ENCODE data around the gene MALAT1. TPM values are rescaled to one million over a fixed set of nuclear protein-coding genes. Genes with fewer than 3 reads are reported as not detected.

The MALAT1 gene
- total and polyA plus RNA-seq, 10 of the 15 experiments (the other 5 are each of a cell fraction or from before 2014, with no cell fraction given): 448 to 8,160 (median 2,019) TPM

GRCh38 chr11:65454696-65455456 lies 44.0 kb upstream of the MALAT1 start:
- DNase-seq (ENCODE audit: low read depth, low spot score) (peak; percentile 77), FAIRE-seq (peak; percentile 41), ATAC-seq (peak; percentile 82)
- in situ Hi-C loops (cut with MboI) (no loop called here), intact Hi-C loops (cut with micrococcal nuclease; ENCODE audit: unreplicated experiment) (loop anchor here (5.0 kb wide), 2 partner anchors 33 to 42 kb away; partner anchors contain the start of genes MALAT1 and NEAT1)
- H3K36me3 ChIP-seq (ENCODE audit: control insufficient read depth in 2 of 2, insufficient read depth in 2 of 2, low read length in 1 of 2): no peaks in the 10 kb centered on the region
- peak overlapping the region; percentile 88 for H2AFZ ChIP-seq (ENCODE audit: control insufficient read depth, low read depth, low read length)
- POLR2A ChIA-PET: interaction anchor here (0.6 to 1.9 kb wide), 14 partner anchors 10 to 122 kb away, joined by 3 to 20 read pairs (median 4); partner anchors contain the start of gene MALAT1
- H4K20me1 ChIP-seq (ENCODE audit: control insufficient read depth, insufficient read depth): no peaks in the 10 kb centered on the region
- CTCF ChIA-PET: interaction anchor here (0.5 to 1.4 kb wide), 4 partner anchors 9 to 87 kb away, joined by 3 to 4 read pairs (median 4); no protein-coding TSS in a partner anchor
- RAD21 ChIA-PET (ENCODE audit: unreplicated experiment): interaction anchor here (1.0 to 1.9 kb wide), 7 partner anchors 11 to 43 kb away, joined by 3 to 13 read pairs (median 4); no protein-coding TSS in a partner anchor
- no peaks in the 10 kb centered on the region for H3K27me3 ChIP-seq (replicated peaks in 1 of 2; ENCODE audit: control insufficient read depth in 2 of 2, insufficient read depth in 2 of 2, low read length in 1 of 2)
- peak overlapping the region; percentile 97 for H3K4me2 ChIP-seq (ENCODE audit: control insufficient read depth, insufficient read depth)
- peak overlapping the region; percentile 93 for H3K27ac ChIP-seq (ENCODE audit: control insufficient read depth, insufficient read depth)
- SMC1A ChIA-PET (ENCODE audit: uncharacterized antibody, unreplicated experiment): interaction anchor here (0.7 to 1.6 kb wide), 3 partner anchors 14 to 22 kb away, joined by 3 to 5 read pairs (median 3); no protein-coding TSS in a partner anchor
- TSS peak; percentile 96 for BruUV-seq (replicated peaks)
- peak overlapping the region; percentile 95 for H3K9ac ChIP-seq (ENCODE audit: control insufficient read depth, insufficient read depth, low read length)
- peak overlapping the region; percentile 80 for H3K4me3 ChIP-seq
- peaks cover 25% of the 10 kb centered on the region for H3K4me1 ChIP-seq (ENCODE audit: control insufficient read depth, insufficient read depth, low read length)
- peaks cover 48% of the 10 kb centered on the region for H3K79me2 ChIP-seq (ENCODE audit: control insufficient read depth, insufficient read depth, low read length)
- WGBS (ENCODE audit: insufficient coverage, insufficient replicate concordance, low lambda C conversion rate, missing lambda C conversion rate): under 1% methylated on average over 47 of the region's 47 CpGs
- H3K9me3 ChIP-seq (replicated peaks; ENCODE audit: control insufficient read depth, insufficient read depth, low read length): no peaks in the 10 kb centered on the region
- TF ChIP-seq MLLT1 (IDR thresholded peaks at IDR 0.05) (peak; percentile 69), SP1 (IDR thresholded peaks at IDR 0.05; ENCODE audit: low read depth, low read length) (peak; percentile 58), SIN3A (IDR thresholded peaks at IDR 0.05; ENCODE audit: low read depth, low read length) (no peak), ZNF622 (IDR thresholded peaks at IDR 0.05) (no peak), HDAC2 (IDR thresholded peaks at IDR 0.05) (no peak), POLR2AphosphoS5 (IDR thresholded peaks at IDR 0.05; ENCODE audit: low read length) (peak; percentile 99), RAD51 (IDR thresholded peaks at IDR 0.05) (no peak), NFYA (IDR thresholded peaks at IDR 0.05; ENCODE audit: borderline replicate concordance, low read depth, low read length) (no peak), GATAD2B (conservative IDR thresholded peaks at IDR 0.05; ENCODE audit: low read depth) (no peak), LARP7 (IDR thresholded peaks at IDR 0.05) (peak; percentile 78), NKRF (conservative IDR thresholded peaks at IDR 0.05) (no peak), NR2C1 (IDR thresholded peaks at IDR 0.05) (no peak), IKZF2 (IDR thresholded peaks at IDR 0.05) (0 out of 4 replicates have a peak, but pooled peaks of 1 of the 2 experiments have one; percentile 10), ZNF274 (IDR thresholded peaks at IDR 0.05; ENCODE audit: insufficient read depth, insufficient read length) (no peak), CBX3 (IDR thresholded peaks at IDR 0.05; ENCODE audit: borderline replicate concordance, low read depth) (no peak), MEF2A (IDR thresholded peaks at IDR 0.05; ENCODE audit: insufficient read depth, low read depth, low read length) (no peak), CREM (IDR thresholded peaks at IDR 0.05; ENCODE audit: low read depth) (peak; percentile 26; the same call in 1 of the 2 replicates), PAX8 (IDR thresholded peaks at IDR 0.05) (no peak), KAT2A (conservative IDR thresholded peaks at IDR 0.05; ENCODE audit: control insufficient read depth, low read depth, low read length) (no peak)

All from GM12878 (cell line).